ENCODE data around the gene RXRB. TPM values are rescaled to one million over a fixed set of nuclear protein-coding genes. Genes with fewer than 3 reads are reported as not detected.

Gene RXRB
- total RNA-seq, 6 experiments from 2014 or later: 37.3 to 41.6 (median 38.3) TPM

DNA sequence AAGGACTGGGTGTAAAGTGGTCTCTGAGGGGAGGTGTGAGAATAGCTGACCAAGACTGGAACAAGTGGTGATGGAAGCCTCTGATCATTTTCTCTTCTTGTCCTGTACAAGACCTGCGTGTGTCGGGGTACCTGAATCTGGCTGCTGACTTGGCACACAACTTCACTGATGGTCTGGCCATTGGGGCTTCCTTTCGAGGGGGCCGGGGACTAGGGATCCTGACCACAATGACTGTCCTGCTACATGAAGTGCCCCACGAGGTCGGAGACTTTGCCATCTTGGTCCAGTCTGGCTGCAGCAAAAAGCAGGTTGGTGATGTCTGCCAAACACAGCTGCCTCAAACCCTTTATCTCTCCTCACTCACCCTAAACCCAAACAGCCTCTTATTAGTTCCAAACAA lies 2.3 kb upstream of the RXRB start:
- Mint-ChIP-seq H3K36me3 (ENCODE audit: low read depth) (peaks cover 48% of the 10 kb centered on the region), H3K9me3 (no peaks in the 10 kb centered on the region), H3K4me1 (ENCODE audit: low read depth) (peaks cover 69% of the 10 kb centered on the region), H3K27me3 (ENCODE audit: insufficient read depth) (peaks cover 3% of the 10 kb centered on the region), H3K4me3 (peak overlapping the region; percentile 100), H3K27ac (peak overlapping the region; percentile 100)
- TF ChIP-seq, protein P1, sequence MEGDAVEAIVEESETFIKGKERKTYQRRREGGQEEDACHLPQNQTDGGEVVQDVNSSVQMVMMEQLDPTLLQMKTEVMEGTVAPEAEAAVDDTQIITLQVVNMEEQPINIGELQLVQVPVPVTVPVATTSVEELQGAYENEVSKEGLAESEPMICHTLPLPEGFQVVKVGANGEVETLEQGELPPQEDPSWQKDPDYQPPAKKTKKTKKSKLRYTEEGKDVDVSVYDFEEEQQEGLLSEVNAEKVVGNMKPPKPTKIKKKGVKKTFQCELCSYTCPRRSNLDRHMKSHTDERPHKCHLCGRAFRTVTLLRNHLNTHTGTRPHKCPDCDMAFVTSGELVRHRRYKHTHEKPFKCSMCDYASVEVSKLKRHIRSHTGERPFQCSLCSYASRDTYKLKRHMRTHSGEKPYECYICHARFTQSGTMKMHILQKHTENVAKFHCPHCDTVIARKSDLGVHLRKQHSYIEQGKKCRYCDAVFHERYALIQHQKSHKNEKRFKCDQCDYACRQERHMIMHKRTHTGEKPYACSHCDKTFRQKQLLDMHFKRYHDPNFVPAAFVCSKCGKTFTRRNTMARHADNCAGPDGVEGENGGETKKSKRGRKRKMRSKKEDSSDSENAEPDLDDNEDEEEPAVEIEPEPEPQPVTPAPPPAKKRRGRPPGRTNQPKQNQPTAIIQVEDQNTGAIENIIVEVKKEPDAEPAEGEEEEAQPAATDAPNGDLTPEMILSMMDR (IDR thresholded peaks at IDR 0.05): no peak
- no peak for DNase-seq

DNA sequence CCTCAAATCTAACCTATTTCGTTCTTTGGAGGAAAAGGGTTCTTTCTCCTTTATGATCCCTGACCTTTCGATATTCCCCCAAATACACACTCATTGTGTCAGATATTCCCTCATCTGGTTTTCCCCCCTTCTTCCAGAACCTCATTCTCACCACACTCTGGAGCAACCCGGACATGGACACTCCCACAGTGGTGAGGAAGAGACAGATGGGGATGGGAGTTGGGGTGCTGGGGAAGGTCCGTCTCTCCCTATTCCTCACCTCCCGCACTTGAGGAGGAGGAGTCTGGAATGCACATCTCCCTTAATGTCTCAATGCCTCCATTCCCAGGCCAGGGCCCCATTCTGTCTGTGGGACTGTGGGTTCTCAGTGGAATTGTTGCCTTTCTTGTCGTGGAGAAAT lies 1.5 kb upstream of the RXRB start:
- DNase-seq: no peak
- Mint-ChIP-seq H3K27ac (peak overlapping the region; percentile 100), H3K27me3 (ENCODE audit: insufficient read depth) (no peaks in the 10 kb centered on the region; the same call in 1 of the 2 replicates), H3K4me3 (peak overlapping the region; percentile 100), H3K9me3 (no peaks in the 10 kb centered on the region), H3K4me1 (ENCODE audit: low read depth) (peaks cover 76% of the 10 kb centered on the region), H3K36me3 (ENCODE audit: low read depth) (peaks cover 54% of the 10 kb centered on the region)
- TF ChIP-seq, protein P1 (IDR thresholded peaks at IDR 0.05): no peak

DNA sequence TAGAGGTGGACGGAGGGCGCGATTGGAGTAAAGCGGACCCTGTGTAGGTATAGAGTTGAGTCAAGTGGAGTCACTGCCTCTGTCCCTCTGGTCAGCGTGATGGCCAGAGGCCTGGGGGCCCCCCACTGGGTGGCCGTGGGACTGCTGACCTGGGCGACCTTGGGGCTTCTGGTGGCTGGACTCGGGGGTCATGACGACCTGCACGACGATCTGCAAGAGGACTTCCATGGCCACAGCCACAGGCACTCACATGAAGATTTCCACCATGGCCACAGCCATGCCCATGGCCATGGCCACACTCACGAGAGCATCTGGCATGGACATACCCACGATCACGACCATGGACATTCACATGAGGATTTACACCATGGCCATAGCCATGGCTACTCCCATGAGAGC lies 681 bp upstream of the RXRB start:
- no peak for DNase-seq
- TF ChIP-seq, protein P1 (IDR thresholded peaks at IDR 0.05): peak; percentile 36
- Mint-ChIP-seq H3K4me3 (peak overlapping the region; percentile 100), H3K9me3 (no peaks in the 10 kb centered on the region), H3K27me3 (ENCODE audit: insufficient read depth) (no peaks in the 10 kb centered on the region; the same call in 1 of the 2 replicates), H3K4me1 (ENCODE audit: low read depth) (peaks cover 70% of the 10 kb centered on the region), H3K36me3 (ENCODE audit: low read depth) (peaks cover 55% of the 10 kb centered on the region), H3K27ac (peak overlapping the region; percentile 100)

DNA sequence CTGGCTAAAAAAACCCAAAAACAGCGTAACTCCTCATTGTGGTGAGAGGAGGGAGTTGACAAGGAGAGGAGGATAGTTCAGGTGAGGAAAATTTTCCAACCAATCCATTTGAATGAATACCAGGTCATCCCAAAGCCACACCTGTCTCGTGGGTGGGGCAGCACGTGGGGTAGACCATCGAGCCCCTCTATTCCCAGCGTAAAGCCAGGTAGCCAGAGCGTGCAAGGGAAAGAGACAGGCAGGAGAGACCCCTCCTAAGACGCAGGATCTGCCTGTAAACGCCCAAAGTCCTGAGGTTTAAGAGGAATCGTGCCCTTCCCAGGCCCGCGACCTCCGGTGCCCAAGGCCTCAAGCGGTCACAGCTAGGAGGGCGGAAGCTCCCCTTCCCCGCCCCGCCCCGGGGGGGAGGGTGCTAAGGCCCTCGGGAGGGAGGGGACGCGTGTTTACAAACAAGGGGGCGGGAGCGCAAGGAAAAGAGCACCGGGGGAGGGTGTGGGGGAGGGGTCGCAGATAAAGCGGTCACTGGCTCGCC lies 712 bp downstream of the RXRB start:
- H3K4me1 Mint-ChIP-seq (ENCODE audit: low read depth): peaks cover 56% of the 10 kb centered on the region
- H3K27ac Mint-ChIP-seq: peak overlapping the region; percentile 83
- TF ChIP-seq, protein P1 (IDR thresholded peaks at IDR 0.05): no peak
- DNase-seq: no peak
- H3K9me3 Mint-ChIP-seq: no peaks in the 10 kb centered on the region
- H3K4me3 Mint-ChIP-seq: peak overlapping the region; percentile 100
- H3K27me3 Mint-ChIP-seq (ENCODE audit: insufficient read depth): no peaks in the 10 kb centered on the region; the same call in 1 of the 2 replicates
- peaks cover 63% of the 10 kb centered on the region for H3K36me3 Mint-ChIP-seq (ENCODE audit: low read depth)

DNA sequence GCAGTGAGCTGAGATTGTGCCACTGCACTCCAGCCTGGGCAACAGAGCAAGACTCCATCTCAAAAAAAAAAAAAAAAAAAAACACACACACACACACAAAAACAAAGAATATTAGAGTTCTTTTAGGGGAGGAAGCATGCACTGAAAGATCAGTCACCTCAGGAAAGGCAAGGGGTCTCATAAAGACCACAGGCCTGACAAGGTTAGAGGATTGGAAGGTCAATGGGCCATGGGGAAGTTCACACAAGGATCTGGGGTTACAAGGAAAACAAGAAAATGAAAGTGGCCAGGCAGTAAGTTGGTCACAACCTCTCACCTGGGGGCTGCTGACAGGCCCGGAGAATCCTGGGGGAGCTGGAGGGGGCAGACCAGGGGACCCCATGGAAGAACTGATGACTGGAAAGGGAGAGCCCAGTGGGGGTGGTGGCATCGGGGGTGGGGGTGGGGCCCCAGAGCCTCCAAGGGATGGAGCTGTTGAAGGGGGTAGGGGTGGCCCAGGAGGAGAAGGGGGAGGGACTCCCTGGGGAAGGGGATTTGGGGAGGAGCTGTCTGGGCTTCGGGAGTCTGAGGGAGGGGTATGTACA lies 1.5 kb downstream of the RXRB start:
- TF ChIP-seq, protein P1 (IDR thresholded peaks at IDR 0.05): no peak
- H3K36me3 Mint-ChIP-seq (ENCODE audit: low read depth): peaks cover 63% of the 10 kb centered on the region
- H3K4me1 Mint-ChIP-seq (ENCODE audit: low read depth): peaks cover 51% of the 10 kb centered on the region
- no peak for DNase-seq
- H3K4me3 Mint-ChIP-seq: peak overlapping the region; percentile 100
- H3K9me3 Mint-ChIP-seq: no peaks in the 10 kb centered on the region
- peak overlapping the region; percentile 83 for H3K27ac Mint-ChIP-seq
- no peaks in the 10 kb centered on the region; the same call in 1 of the 2 replicates for H3K27me3 Mint-ChIP-seq (ENCODE audit: insufficient read depth)
